Body of pancreas (tissue), 4 donors: ENCODE measurements around the gene COMMD2.
A peak's percentile ranks its signal among the peaks of the same experiment; 100 is the strongest.

Experiments used
- POLR2A ChIP-seq, 3 donors: fragments of 450-650 bp; IDR thresholded peaks; one replicate each; pipeline ENCODE4 v1.6.1; 2016; ENCODE audit warnings: antibody characterized with exemption in 3 of 3, mild to moderate bottlenecking in 2 of 3
- TF ChIP-seq, protein P1 (sequence below), 7 experiments: fragments of 450-650 bp in 4 of 7; fragments of 200-600 bp in 3 of 7; sonication (generic) in 3 of 7; IDR thresholded peaks; one replicate each; pipeline ENCODE4 v1.5.1; 2016 to 2019; ENCODE audit warnings: antibody characterized with exemption in 7 of 7

GRCh38 chr3:149752051-149752787, at the start of gene COMMD2:
- TF ChIP-seq POLR2A (IDR thresholded peaks at IDR 0.05): peak in 2 of 3 donors; percentile 67 to 70
- TF ChIP-seq, protein P1, sequence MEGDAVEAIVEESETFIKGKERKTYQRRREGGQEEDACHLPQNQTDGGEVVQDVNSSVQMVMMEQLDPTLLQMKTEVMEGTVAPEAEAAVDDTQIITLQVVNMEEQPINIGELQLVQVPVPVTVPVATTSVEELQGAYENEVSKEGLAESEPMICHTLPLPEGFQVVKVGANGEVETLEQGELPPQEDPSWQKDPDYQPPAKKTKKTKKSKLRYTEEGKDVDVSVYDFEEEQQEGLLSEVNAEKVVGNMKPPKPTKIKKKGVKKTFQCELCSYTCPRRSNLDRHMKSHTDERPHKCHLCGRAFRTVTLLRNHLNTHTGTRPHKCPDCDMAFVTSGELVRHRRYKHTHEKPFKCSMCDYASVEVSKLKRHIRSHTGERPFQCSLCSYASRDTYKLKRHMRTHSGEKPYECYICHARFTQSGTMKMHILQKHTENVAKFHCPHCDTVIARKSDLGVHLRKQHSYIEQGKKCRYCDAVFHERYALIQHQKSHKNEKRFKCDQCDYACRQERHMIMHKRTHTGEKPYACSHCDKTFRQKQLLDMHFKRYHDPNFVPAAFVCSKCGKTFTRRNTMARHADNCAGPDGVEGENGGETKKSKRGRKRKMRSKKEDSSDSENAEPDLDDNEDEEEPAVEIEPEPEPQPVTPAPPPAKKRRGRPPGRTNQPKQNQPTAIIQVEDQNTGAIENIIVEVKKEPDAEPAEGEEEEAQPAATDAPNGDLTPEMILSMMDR (IDR thresholded peaks at IDR 0.05): peak in 6 of 7 experiments; percentile 12 to 54 (median 45)
